DOHH2 (cell line): ENCODE results near the gene VANGL1.

Experiments used
- CTCF ChIP-seq: fragments of 200-600 bp; sonication (generic); IDR thresholded peaks from one replicate; pipeline ENCODE4 v1.5.1; 2014; ENCODE audit warnings: antibody characterized with exemption, mild to moderate bottlenecking, low read depth, low read length; ENCODE audit not compliant: poor library complexity, severe bottlenecking
- EZH2phosphoT487 ChIP-seq: fragments of 200-600 bp; sonication (generic); IDR thresholded peaks from 2 replicates; pipeline ENCODE4 v1.6.1; 2017; ENCODE audit warnings: borderline replicate concordance, mild to moderate bottlenecking, antibody characterized with exemption, low read length, moderate library complexity, mixed read lengths

- TF ChIP-seq EZH2phosphoT487, result no peak
- no peak for TF ChIP-seq CTCF
Measured at GRCh38 chr1:115669886-115670285, 28.1 kb downstream of the VANGL1 start.
